GM18858 (cell line): ENCODE data around the gene PLD1.
A peak's percentile ranks its signal among the peaks of the same experiment; 100 is the strongest.

ENCODE experiments used
- ATAC-seq: cut with Tn5 transposase; IDR thresholded peaks from one replicate; pipeline ENCODE4 v1.9.1; 2021; ENCODE audit not compliant: unreplicated experiment

Gene PLD1

DNA sequence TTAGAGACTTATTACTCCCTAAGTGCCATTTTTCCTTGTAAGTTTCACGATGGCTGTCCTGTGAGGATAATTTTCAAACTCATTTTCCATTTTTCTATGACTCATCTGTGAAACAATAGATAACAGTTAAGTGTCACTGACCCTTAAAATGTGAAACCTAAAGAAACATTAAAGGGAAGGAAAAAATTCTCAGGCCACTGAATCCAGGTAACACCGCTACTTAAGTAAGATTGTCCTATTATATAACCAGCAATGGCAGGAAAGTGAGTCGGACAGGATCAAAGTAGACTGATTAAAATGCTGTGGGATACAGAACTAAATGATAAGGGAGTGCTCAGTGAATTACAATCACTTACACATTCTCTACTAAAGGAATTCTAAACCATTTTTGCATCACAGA lies 12.4 kb downstream of the PLD1 start:
- no peak for ATAC-seq

DNA sequence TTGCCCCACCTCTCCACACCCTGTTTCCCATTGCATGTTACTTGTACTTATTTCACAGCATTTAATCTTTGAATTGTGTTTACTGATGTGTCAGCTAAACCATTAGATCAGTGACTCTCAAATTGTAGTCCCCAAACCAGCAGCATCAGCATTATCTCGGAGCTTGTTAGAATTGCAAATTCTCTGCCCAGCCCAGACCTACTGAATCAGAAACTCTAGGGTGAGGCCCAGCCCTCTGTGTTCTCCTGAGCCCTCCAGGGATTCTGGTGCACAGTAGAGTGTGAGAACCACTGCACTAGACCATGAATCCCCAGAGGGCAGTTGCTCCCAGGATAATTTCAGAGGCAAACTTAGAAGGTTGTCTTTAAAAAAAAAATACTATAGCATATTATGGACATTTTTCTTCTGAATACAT lies 13.0 kb downstream of the PLD1 start:
- ATAC-seq: peak; percentile 63

DNA sequence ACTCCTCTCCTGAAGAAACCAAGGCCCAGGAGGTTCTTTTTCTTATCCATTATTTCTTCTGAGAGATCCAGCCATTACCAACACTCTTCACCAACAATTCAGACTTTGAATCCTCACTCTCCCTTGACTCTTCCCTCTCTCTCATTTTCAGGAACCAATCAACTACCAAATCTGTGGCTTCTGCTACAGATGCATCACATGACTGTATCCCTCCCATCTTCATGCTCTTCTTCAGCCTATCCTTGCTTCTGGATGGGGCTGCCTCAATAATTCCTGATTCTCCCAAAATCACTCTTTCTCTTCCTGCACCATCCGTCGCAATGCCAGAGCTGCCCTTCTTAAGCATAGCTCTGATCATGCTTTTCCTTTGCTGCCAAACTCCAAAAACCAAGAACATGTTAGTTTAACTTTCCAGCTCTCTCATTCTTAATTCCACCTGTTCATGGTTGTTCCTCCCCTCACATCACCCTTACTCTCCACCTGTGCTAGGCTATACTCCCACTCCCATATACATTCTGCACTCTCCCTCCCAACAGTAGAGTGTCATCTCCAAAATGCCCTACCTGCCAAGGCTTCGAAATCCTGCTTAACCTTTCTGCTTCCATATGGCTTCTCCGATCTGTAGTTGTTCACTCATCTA lies 13.5 kb downstream of the PLD1 start:
- ATAC-seq: no peak

DNA sequence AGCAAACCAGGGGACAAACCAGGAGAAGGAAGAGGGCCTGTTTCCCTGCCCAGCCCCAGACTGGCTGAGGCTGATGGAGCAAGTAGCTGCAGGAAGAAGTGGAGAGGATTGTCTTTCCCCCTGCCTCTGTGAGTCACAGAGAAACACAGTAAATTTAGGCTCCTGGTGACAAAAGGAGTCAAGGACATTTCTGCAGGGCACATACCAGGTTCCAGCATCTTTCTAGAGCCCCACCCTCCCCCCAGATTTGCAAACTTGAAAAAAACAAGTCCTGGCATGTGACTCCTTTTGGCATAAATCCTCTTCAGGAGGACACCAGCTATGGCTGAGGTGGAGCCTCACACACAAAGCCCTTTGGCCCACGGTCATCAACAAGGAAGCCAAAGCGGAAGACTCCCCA lies 17.8 kb downstream of the PLD1 start:
- ATAC-seq: no peak

DNA sequence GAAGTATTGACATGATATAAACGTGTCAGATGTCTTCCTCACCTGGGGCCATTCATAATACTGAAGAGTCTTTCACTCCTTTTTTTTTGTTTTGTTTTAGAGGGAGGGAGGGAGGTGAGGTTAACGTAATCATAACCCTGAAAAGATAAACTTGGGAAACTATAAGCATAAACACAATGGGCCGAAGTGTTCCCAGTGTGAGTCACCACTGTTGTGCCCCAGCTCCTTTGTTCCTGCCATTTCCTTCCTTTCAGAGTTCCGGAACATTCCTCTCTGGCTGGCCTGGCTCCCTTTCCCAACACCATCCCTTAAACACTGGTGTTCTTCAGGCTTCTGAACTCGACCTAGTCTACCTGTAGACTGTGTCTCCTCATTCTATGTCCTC lies 18.6 kb downstream of the PLD1 start:
- no peak for ATAC-seq

DNA sequence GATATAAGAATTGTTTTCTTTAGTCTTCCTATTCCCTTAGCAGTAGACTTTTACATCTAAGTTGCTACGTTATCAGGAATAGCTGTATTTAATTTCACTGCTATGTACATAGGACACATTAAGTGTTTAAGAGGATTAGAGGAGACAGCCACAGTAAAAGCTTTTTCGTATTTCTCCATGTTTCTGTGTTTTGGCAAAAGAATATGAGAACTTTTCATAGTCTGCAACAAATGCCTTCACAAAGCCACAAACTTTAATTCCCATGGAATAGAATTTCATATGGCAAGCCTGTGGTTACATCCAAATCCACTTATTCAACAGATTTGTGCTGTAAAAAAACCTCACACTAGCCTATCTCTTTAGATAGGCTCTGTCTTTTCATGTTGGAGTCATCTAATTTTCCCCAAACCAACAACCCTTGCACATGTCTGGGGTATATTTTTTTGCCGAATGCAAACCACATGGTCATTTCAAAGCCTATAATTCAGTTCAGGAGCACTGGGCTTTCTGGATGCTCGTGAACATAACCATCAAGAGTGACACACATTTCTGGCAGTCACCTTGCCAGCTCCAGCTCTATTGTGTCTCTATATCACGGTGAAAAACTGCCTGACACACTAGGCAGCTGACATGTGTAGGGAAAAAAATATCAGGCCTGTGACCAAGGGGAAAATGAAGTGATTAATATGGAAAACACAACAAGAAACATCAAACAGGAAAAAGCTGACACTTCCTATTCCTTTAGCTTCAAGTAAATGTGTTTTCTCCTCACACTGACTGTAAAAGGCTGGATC lies 19.2 kb downstream of the PLD1 start:
- no peak for ATAC-seq

DNA sequence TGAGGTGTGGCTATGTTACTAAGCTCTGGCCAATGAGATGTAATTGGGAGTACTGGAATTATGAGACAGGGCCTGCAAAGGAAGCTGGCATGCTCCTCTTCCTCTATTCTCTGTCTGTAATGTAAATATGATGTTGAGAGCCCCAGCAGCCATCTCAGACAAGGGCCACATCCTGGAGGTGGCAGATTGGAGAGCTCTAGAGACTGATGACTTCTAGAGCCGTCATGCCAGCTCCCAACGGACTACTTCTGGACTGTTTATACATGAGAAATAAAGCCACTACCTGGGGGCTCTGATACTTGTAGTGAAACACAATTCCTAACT lies 19.7 kb downstream of the PLD1 start:
- no peak for ATAC-seq

DNA sequence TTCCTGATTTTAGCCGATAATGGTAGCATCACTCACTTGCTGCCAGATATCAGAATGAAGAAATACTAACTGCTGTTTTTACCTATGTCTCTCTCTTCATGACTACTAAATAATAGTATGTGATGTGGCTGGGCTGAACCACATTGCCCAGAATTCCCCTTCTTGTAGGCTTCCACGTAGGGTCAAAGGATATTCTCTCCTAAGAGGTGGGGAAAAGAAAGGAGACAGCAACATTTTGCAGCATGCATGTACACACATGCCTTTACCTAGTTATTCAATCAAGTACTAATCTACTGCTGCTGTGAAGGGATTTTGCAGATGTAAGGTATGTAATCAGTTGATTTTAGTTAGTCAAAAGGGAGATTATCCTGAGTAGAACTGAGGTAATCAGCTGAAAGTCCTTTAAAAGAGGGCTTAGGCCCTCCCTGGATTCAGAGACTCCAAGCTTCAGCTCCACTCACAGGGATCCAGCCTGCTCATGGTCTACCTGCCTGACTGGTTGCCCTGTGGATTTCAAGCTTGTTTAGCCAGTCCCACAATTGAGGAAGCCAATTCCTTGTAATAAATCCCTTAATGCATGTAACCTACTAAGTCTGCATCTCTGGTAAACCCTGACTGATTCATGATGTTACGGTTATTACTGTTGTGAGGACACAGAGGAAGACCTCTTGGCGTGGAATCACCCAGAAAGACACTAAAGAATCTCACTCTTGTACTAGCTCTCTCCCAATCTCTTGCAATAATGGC lies 20.4 kb downstream of the PLD1 start:
- ATAC-seq: no peak

DNA sequence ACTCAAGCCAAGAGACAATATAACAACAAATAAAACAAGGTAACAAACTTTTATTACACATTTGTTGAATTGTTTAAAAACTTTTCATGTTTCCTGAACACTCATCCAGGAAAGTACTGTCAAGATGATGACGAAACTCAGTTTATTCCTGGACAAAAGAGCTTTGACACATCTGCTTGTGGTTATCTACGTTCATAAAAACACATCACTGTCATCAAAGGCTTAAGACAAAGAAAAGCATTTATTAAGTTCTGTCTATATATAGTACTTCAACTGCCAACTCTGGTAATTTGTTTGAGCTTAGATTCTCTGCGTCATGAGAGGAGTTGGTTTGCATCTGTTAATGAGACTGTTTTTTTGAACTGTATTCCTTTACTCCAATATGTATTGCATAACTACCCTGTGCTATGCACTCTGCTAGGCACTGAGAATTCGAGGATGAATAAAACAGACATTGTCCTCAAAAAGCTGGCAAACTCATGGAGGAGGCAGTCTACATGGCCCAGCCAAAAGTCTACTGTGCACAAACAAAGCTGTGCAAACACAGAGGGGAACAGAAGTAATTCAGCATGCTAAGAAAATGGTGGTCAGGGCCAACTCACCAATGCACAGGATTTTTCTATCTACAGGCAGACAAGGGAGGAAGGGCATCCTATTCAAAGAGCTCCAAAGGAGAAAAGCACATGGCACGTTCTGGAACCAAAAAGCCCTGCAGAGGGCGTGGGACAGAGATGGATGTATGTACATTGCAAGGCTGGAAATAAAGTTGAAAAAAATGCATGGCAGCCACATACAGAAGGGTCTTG lies 21.5 kb downstream of the PLD1 start:
- no peak for ATAC-seq

DNA sequence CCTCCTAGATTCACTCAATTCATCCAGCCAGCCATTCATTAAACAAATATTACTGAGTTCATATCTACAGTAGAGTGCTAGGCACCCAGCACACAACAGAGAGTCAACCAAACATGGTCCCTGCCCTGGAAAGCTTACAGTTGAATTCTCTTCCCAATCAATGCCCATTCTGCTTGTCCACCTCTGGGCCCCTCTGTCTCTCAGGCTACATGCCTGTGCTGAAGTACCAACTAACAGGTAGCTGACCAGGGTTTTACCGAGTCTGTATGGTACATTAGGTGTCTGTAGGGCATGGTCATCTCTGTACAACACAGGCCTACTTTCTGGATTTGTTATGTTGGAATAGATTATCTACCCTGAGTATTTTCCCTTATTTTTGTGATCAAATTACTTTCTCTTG lies 23.3 kb downstream of the PLD1 start:
- ATAC-seq: no peak

DNA sequence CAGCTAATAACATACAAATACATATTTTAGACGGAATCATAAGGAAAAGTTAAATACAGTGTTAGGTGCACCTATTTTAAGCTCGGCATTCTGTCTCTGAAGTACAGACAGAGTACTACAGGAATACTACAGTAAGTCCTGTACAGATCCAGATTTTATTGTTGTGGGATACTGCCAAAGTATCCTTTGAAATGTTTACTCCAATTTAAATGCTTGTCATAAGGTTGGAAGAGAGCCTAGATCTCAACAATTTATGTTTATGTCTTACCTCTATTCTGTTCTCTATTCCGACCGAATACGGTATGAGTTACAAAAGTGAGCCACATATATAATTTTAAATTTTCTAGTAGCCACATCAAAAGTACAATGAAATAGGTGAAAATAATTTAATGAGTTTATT lies 25.3 kb downstream of the PLD1 start:
- ATAC-seq: no peak

DNA sequence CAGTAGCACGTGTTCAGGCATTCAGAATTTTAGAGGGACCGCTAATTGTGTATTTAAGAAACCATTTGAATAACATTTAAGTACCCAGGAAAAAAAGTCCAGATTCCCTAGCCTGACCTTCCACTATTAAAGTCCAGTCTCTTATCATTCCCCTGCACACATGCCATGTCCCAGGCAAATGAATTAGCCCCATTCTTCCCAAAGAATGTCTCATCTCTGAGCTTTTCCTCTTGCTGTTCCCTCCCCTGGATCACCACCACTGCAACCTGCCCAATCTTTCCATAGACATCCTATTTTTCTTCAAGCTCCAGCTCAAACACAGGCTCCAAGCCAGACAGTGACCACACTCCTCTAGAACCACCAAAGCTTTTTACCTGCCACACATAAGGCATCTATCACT lies 25.9 kb downstream of the PLD1 start:
- ATAC-seq: no peak

DNA sequence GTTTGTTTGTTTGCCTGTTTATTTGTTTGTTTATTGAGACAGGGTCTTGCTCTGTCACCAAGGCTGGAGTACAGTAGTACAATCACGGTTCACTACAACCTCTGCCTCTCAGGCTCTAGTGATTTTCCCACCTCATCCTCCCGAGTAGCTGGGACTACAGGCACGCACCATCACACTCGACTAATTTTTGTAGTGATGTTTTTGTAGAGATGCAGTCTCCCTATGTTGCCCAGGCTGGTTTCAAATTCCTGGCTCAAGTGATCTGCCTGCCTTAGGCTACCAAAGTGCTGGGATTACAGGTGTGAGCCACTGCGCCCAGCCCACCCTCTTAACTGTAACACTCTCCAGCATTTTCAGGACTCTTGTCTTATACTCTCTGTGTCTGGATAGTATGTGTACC lies 26.7 kb downstream of the PLD1 start:
- ATAC-seq: no peak

DNA sequence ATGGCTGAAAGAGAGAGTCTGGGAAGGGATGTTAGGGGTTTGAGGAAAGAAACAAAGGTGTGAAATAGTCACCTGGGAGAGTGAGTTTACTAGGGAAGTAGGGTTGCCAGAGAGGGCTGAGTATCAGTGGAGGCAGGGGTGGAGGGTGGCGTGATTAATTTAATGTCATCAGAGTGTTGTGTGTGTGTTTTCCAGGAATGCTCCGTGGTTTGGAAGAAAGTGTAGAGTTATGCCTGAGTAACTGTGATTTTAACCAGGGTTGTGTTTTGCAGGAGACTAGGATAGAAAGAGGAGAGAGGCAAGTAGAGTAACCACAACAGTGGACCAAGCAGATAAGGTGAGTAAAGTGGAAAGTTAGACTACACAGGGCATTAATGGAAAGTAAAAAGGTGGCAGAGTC lies 27.2 kb downstream of the PLD1 start:
- ATAC-seq: no peak

DNA sequence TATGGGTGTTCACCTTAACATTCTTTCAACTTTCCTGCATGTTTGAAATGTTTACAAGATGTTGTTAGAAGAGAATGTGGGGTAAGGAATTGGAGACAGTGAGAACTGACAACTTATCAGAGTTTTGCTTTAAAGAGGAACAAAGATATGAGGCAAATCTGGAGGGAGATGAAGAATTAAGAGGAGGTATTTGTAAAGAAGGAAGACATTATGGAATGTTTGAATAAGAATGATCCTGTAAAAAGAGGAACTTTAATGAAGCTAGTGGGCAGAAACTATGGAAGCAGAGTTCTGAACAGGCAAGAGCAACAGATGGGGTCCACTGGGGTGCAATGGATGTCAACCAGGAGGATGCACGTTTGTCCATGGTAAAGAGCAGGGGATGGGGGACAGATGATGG lies 27.7 kb downstream of the PLD1 start:
- ATAC-seq: no peak

DNA sequence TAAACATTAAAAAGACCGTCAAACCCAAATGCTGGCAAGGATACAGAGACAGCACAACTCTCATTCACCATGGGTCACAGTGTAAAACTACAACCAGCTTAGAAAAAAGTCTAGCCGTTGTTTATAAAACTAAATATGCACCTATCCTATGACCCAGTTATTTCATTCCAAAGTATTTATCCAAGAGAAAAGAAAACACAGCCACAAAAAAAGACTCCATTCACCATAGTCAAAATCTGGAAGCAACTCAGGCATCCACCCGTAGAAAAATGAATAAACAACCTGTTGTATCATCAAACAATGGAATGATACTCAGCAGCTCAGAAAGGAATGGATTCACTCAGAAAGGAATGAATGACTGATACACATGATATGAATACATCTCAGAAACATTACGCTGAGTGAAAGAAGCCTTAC lies 28.6 kb downstream of the PLD1 start:
- ATAC-seq: no peak

DNA sequence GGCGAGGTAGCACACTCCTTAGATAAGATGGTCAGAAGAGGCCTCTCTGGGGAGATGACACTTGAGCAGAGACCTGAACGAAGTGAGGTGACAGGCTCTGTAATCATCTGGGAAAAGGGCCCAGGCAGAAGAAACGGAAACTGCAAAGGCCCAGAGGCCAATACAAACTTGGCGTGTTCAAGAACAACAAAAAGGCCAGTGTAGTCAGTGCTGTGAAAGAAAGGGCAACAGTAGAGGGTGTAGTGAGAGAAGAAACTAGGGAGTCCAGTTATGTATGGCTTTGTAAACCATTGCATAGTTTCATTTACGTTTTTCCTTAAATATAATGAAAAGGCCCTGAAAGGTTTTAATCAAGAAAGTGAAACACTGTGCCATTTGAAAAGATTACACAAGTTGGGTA lies 31.8 kb downstream of the PLD1 start:
- ATAC-seq: no peak

DNA sequence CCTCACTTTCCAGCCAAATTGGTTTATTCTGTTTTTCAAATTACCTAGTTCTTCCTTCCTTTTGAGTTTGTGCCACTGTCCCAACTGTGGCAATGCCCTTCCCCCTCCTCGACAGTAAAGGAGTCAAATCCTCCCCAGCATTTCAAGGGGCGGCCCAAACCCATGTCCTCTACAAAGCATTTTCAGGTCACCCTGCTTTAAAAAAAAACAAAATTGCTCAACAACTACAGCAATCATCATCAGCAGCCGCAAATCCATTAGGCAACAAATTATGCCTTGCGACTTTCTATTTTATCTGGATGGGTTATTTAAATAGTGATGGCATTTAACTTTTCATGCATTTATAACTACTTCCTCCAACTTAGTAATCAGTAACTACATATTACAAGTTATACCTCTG lies 32.7 kb downstream of the PLD1 start:
- no peak for ATAC-seq

DNA sequence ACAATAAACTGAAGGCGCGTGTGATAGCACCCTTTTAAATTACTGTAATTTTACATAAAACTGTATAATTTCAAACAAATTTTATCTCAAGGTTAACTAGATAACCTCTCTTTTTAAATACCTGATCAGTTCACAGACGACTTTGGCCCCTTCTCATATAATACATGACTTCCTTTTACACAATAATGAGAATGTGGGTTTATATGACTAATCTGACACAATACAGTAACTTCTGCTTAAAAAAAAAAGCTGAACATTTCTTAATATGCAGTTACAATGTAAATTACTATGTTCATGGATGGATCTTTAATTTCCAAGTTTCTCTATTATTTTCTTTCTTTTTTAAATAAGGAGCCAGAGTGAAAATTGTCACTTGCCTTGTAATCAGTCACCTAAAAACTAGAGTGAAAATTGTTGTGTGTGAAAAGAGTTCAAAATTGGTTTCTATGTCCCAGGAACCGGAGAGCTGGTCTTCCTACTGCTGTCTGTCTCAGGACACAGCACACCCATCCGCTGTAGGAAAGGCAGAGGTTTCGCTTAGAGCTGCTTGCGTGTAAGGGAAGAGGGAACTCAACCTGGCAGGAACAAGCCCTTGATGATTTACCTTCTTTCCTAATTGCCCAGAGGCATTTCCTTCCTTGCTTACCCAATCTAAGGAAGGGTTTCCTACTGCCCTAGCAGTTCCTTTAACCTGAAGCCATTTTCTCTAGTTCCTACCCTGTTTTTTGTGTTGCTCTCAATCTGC lies 33.3 kb downstream of the PLD1 start:
- no peak for ATAC-seq

DNA sequence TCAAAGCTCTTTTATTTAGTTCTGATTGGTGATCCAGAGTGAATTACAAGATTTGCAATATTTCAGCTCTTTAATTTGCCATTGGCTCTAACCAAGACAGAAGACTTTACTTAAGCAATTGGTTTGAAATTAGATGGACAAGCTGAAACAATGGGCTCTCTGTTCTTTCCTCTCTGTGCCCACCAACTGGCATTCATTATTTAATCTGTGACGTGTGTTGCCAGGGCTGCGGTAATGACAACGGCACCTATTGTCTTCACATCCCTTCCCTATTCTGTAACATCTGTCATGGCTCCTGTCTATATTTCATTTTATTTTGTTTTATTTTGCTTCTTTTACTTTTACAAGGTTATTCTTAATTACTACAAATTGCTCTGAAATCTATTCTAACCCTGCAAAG lies 33.9 kb downstream of the PLD1 start:
- ATAC-seq: no peak

DNA sequence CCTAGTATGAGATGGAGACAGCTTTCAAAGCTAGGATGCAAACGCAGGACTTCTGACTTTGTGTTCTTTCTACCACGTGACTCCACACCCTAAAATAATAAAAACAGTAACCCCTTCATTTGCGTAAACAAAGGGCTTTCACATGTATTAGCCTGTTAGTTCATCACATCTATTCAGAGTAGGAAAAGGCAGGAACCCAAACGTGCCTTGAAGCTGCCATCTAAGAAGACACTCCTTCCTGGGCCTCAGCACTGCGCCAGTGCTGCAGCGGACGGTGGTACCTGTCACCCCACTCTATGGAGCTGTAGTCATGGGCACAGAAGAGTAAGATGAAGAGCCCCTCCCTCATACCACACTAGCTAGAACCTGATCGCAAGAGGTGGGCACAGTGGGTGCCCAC lies 34.3 kb downstream of the PLD1 start:
- no peak for ATAC-seq
